Stimulated activated CD4-positive, alpha-beta T cell treated with anti-CD3 and anti-CD28 coated beads, Interleukin-4, amount 100 ng/mL, for 24 hours (primary cell): Measurements from ENCODE around the gene TMEM92.
"Not testable (repeated sequence)": the region's sequence is repeated elsewhere in the genome, so short reads cannot be mapped to it uniquely, and the experiment has no call there.

Experiments used
- DNase-seq: peaks from one replicate; pipeline ENCODE4 v3.0.0-alpha.2; 2020

The TMEM92 gene

GRCh38 chr17:50301891-50302584 lies 27.8 kb downstream of the TMEM92 start:
- DNase-seq: no peak

- no peak for DNase-seq
Observed at GRCh38 chr17:50303051-50303450, 28.8 kb downstream of the TMEM92 start.

GRCh38 chr17:50303596-50303995 lies 29.3 kb downstream of the TMEM92 start:
- no peak for DNase-seq

GRCh38 chr17:50304781-50305404 lies 30.6 kb downstream of the TMEM92 start:
- no peak for DNase-seq

DNA sequence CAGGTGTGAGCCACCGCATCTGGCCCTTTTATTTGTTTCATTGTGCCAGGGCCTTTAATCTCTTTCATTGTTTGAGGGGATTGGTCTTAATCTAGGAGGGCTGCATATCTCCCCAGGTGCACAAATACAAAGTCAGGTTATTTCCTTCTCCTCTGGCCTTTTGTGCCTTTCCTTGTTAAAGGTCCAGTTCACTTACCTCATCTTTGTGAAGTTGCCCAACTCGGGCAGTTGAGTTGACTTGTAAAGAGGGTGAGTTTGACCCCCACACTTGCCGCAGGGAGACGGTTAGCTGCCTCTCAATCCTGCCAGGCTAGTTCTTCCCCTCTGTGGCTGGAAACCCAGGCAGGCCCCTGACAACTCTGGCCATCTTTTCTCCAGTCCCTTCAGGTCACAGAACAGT lies 33.4 kb downstream of the TMEM92 start:
- no peak for DNase-seq

GRCh38 chr17:50308666-50309065 lies 34.4 kb downstream of the TMEM92 start:
- no peak for DNase-seq

GRCh38 chr17:50310455-50311111 lies 36.3 kb downstream of the TMEM92 start:
- no peak for DNase-seq

DNA sequence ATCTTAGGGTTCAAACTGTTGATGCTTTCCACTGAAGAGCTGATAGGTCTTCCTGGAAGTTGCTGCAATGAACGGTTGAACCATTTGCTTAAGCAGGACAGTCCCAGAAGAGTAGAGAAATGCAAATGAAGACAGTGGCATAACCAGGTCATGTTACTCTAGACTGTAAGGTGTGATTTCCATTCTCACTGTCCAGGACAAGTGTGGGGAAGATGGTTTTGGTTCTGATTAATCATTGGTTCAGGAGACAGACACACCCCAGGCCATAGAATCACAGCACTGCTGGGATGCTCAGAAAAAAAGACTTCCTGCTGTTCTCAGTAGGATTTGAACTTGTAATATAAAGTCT lies 36.8 kb downstream of the TMEM92 start:
- DNase-seq: no peak

- no peak for DNase-seq
Observed at GRCh38 chr17:50311483-50311882, 37.2 kb downstream of the TMEM92 start.

GRCh38 chr17:50312308-50312707 lies 38.0 kb downstream of the TMEM92 start:
- DNase-seq: no peak

- no peak for DNase-seq
Observed at GRCh38 chr17:50314456-50315011, 40.3 kb downstream of the TMEM92 start.

DNA sequence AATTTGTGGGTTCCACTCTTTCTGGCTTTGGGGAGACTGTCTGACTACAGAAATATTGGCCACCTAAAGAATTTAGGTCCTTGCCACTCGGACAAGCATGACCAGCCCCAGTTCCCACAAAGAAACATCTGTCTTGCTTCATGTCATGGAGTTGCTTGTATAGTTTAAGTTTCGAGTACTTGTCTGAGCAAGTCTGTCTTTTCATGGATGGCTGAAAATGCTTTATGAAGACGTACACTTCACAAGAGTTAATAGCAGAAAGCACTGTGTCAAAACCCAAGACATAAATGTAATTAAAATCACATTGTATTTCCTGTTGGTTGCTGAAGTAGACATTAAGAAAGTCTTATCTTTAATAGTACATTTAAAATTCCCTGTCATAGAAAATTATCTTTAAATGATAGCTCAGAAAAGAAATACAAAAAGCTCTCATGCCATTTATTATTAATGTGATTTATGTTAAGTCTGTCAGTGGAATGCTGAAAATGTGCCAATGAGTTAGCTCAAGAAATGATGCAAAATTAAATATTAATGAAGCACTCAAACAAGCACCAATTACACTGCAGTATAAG lies 41.8 kb downstream of the TMEM92 start:
- no peak for DNase-seq

DNA sequence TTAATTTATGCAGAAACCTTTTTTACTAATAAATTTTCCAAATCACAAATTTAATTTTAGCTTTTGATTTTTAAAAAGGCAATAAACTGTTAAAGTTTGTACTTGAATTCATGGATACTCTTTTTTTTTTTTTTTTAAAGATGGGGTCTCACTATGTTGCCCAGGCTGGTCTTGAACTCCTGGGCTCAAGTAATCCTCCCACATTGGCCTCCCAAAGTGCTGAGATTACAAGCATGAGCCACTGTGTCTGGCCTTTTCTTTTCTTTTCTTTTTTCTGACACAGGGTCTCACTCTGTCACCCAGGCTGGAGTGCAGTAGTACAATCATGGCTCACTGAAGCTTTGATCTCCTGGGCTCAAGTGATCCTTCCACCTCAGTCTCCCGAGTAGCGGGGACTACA lies 42.4 kb downstream of the TMEM92 start:
- DNase-seq: not testable (repeated sequence)

DNA sequence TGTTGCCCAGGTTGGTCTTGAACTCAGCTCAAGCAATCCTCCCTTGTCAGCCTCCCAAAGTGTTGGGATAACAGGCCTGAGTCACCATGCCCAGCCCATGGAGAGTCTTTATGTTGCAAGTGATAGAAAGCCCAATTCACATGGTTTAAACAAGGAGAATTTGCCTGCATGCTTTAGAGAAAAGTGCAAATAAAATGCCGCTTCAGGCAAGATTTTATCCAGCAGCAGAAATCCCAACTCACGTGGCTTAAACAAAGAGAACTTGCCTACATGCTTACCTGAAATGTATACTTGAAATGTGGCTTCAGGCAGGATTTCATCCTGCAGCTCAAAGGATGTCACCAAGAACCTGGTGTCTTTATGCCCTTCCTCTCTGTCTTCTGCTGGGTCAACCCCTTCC lies 42.9 kb downstream of the TMEM92 start:
- no peak for DNase-seq

DNA sequence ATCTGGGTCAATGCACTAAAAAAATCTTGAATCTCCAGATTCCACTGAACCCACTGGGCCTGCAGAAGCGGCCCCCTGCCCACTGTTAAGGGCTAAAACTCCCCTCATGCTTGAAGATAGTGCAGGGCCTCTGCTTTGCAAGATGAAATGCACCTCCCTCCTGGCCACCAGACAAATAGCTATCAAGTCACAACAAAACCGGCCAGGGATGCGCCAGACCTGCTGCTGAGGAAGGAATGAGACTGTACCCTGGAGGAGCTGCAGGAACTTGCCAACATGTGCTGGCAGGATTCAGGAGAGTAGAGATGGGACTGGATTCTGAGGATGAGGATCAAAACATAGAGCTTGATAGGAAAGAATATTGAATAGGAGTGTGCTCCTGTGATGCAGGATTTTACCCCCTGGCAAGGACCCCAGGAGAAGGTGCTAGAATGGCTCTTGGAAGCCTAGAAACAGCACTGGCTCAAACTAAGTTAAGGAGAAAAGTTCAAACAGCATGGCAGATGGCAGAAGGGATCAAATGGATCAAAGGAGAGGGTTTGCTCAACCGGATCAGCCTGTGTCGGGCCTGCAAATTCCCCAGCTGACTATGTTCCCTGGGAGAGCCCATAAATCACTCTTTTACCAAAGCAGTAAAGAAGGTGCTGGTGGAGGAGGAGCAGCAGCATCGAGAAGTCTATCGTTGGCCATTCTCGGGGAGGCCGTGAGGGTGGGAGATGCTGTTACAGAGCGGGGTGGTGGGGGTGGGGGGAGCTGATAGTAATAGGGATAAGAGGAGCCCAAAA lies 44.4 kb downstream of the TMEM92 start:
- DNase-seq: no peak

GRCh38 chr17:50319306-50320004 lies 45.2 kb downstream of the TMEM92 start:
- no peak for DNase-seq

- no peak for DNase-seq
Observed at GRCh38 chr17:50322271-50322670, 48.0 kb downstream of the TMEM92 start.

DNA sequence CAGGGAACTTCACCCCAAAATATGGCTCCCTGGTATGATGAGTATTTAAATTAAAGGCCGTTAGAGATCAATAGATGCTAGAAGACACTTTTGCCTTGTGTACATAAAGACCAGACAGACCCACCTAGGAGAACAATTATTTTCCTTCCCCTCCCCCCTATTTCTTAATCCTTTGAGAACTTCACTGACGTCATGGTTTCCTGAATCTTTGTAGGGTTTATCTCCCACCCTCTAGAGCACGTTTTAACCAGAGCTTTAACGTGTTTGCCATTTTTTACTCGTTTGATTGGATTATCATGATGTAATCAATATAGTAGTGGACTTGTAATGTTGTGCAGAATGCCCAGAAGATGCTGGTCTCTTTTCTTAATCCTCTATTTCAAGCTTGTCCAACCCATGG lies 48.8 kb downstream of the TMEM92 start:
- no peak for DNase-seq

GRCh38 chr17:50325906-50326305 lies 51.6 kb downstream of the TMEM92 start:
- DNase-seq: no peak

GRCh38 chr17:50326831-50327364 lies 52.6 kb downstream of the TMEM92 start:
- DNase-seq: no peak

DNA sequence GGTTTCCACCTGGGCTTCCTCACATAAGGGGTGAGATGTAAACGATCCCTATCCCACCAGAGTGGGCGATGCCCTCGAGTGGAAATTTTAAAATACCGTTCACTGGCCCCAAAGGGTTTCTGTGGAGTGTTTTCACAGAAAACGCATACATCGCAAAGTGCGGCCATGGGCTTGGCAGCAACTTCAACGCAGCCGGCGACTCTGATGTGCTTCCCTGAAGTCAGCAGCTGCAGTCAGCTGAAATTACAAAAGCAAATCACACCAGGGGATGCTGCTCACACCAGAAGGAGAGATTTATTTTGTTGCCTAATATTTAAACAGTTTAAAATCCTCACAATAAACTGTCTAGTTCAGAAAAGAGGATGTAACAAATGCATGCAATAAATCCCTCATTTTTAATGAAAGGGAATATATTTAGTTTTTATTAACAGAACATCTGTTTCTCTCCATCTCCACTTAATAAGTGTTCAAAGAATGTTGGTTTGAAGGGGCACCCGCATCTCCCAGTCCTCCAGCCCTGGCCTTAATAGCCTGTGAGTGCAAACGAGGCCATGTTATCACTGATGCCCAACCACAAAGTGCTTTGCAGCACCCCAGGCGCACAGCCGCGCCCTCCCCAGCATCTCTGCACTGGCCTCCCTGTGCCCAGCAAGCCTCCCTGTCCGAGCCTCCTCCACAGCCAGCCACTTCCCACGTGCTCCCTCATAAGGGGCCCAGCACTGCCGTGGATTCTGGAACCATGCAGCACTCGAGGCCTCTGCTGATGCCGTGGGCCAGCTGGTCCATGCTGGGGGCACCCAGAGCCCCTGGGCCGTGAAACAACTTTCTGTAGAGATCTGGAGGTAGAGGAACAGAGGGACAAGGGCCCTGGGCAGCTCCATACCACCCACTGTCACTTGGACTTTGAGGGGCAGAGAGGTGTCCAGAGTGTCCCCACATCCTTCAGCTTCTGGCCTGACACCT lies 54.4 kb downstream of the TMEM92 start:
- no peak for DNase-seq
